Epithelial cell of esophagus (primary cell): Measurements from ENCODE around the gene PTPRZ1.

Source experiments
- DNase-seq: peaks from one replicate; pipeline ENCODE4 v3.0.0; 2010; ENCODE audit warnings: low read depth
- H3K4me3 ChIP-seq: 2 replicates; pipeline ENCODE4 v1.5.1; 2011; ENCODE audit warnings: mild to moderate bottlenecking, low read length, control low read depth
- CTCF ChIP-seq: IDR thresholded peaks from 2 replicates; pipeline ENCODE4 v1.5.1; 2011; ENCODE audit warnings: low read depth, mild to moderate bottlenecking, low read length, control low read depth, inconsistent platforms; ENCODE audit not compliant: insufficient read depth; ENCODE audit errors: missing control alignments

Gene PTPRZ1

GRCh38 chr7:121887634-121888033 lies 14.7 kb downstream of the PTPRZ1 start:
- H3K4me3 ChIP-seq: no peak overlapping the region
- no peak for TF ChIP-seq CTCF
- DNase-seq: no peak

GRCh38 chr7:121890833-121891232 lies 17.9 kb downstream of the PTPRZ1 start:
- TF ChIP-seq CTCF: no peak
- DNase-seq: no peak
- no peak overlapping the region for H3K4me3 ChIP-seq

- TF ChIP-seq CTCF: no peak
- no peak overlapping the region for H3K4me3 ChIP-seq
- no peak for DNase-seq
These were observed 18.8 kb downstream of the PTPRZ1 start for GRCh38 chr7:121891731-121892130.

- no peak for TF ChIP-seq CTCF
- H3K4me3 ChIP-seq: no peak overlapping the region
- no peak for DNase-seq
These were observed 28.1 kb downstream of the PTPRZ1 start for GRCh38 chr7:121901026-121901425.

- no peak for TF ChIP-seq CTCF
These were observed 31.2 kb downstream of the PTPRZ1 start for GRCh38 chr7:121904120-121904519.

GRCh38 chr7:121908042-121908441 lies 35.1 kb downstream of the PTPRZ1 start:
- no peak for TF ChIP-seq CTCF
- H3K4me3 ChIP-seq: no peak overlapping the region
- no peak for DNase-seq

More at GRCh38 chr7:121904120-121904519, 31.2 kb downstream of the PTPRZ1 start:
- no peak for DNase-seq
- H3K4me3 ChIP-seq: no peak overlapping the region

GRCh38 chr7:121909716-121910345 lies 36.9 kb downstream of the PTPRZ1 start:
- DNase-seq: no peak
- no peak overlapping the region for H3K4me3 ChIP-seq
- no peak for TF ChIP-seq CTCF
